Activated T-cell treated with anti-CD3 and anti-CD28 coated beads, Interleukin-2, amount 50 U/mL, for 4 hours (primary cell): ENCODE measurements around the gene INAFM1. TPM values are rescaled to one million over a fixed set of nuclear protein-coding genes. Genes with fewer than 3 reads are reported as not detected.
"Not testable (repeated sequence)": the region's sequence is repeated elsewhere in the genome, so short reads cannot be mapped to it uniquely, and the experiment has no call there.

ENCODE experiments used
- ATAC-seq, 2 donors: fragments of 200-7000 bp; cut with Tn5 transposase; one replicate each; pipeline ENCODE4 v1.10.0; 2021
- DNase-seq: peaks from one replicate; pipeline ENCODE4 v3.0.0-alpha.2; 2020
- H3K27me3 Mint-ChIP-seq: one replicate; pipeline ENCODE4 v1.8.0; 2021; ENCODE audit warnings: low read depth, mixed read lengths
- H3K36me3 Mint-ChIP-seq: one replicate; pipeline ENCODE4 v1.8.0; 2022; ENCODE audit warnings: mixed read lengths; ENCODE audit not compliant: insufficient read depth
- H3K4me1 Mint-ChIP-seq: one replicate; pipeline ENCODE4 v1.8.0; 2021; ENCODE audit warnings: low read depth, mixed read lengths
- H3K4me3 Mint-ChIP-seq: one replicate; pipeline ENCODE4 v1.8.0; 2021; ENCODE audit warnings: mild to moderate bottlenecking, moderate library complexity, mixed read lengths
- H3K9me3 Mint-ChIP-seq: one replicate; pipeline ENCODE4 v1.8.0; 2021; ENCODE audit warnings: mixed read lengths
- total RNA-seq, 3 donors: library from RNA; stranded (reverse); gene quantifications; one replicate each; pipeline ENCODE4 v1.2.1, GENCODE V29; 2021

The INAFM1 gene
- total RNA-seq, 3 donors from 2014 or later = 9.9 to 10.1 (median 10.0) TPM

GRCh38 chr19:47253970-47254369 is 20.7 kb upstream of the INAFM1 start:
- peaks cover 10% of the 10 kb centered on the region for H3K36me3 Mint-ChIP-seq
- DNase-seq (no peak), ATAC-seq (no peak)
- H3K9me3 Mint-ChIP-seq = no peaks in the 10 kb centered on the region
- H3K27me3 Mint-ChIP-seq = no peaks in the 10 kb centered on the region
- no peak overlapping the region for H3K4me3 Mint-ChIP-seq
- H3K4me1 Mint-ChIP-seq = peaks cover 23% of the 10 kb centered on the region

GRCh38 chr19:47255879-47256692 is 18.6 kb upstream of the INAFM1 start, which contains the start of gene CCDC9:
Gene CCDC9 (plus strand): TSS chr19:47256525. CDS start chr19:47258401, 1,876 bp downstream.
- DNase-seq = peak; percentile 84
- no peaks in the 10 kb centered on the region for H3K9me3 Mint-ChIP-seq
- H3K4me1 Mint-ChIP-seq = peaks cover 31% of the 10 kb centered on the region
- H3K36me3 Mint-ChIP-seq = peaks cover 27% of the 10 kb centered on the region
- H3K4me3 Mint-ChIP-seq = peak within 1 kb of the TSS; percentile 88
- no peaks in the 10 kb centered on the region for H3K27me3 Mint-ChIP-seq
- ATAC-seq = peak; percentile 69 to 73

GRCh38 chr19:47256693-47257410 is 17.8 kb upstream of the INAFM1 start:
- no peaks in the 10 kb centered on the region for H3K27me3 Mint-ChIP-seq
- ATAC-seq (peak; percentile 82 to 84), DNase-seq (peak; percentile 100)
- peaks cover 32% of the 10 kb centered on the region for H3K4me1 Mint-ChIP-seq
- H3K4me3 Mint-ChIP-seq = peak overlapping the region; percentile 88
- peaks cover 30% of the 10 kb centered on the region for H3K36me3 Mint-ChIP-seq
- no peaks in the 10 kb centered on the region for H3K9me3 Mint-ChIP-seq

DNA sequence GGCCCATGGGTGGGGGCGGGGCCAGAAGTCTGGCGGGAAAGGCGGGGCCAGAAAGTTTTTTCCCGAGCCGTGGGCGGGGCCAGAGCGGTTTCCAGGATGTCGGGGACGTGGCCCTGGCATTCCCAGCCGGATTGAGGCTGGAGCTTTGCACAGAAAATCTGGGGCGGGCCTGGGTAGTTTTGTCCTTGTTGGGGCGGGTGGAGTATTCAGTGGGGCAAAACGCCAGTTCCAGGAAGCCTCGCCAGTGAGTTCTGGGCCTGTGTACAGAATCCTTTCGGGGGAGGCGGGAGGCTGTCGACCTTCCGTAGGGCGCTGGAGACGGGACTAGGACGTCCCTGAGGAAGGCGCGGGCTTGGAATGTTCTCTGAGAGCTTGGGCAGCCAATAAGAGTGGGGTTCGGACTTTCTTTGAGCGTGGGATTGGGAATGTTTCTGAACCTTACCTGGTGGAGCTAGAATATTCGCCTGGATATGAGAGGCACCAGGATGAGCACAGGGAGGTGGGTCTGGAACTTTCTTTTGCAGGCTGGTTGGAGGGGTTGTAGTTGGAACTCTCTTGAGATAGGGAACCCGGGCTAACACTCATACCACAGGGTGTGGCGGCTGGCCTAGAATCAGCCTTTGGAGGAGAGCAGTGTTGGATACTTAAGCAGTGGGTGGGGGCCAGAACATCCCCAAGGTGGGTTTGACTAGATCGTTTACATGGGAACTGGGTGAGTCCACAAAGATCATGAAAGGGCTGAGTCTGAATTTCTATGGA is 17.1 kb upstream of the INAFM1 start:
- H3K36me3 Mint-ChIP-seq = peaks cover 30% of the 10 kb centered on the region
- DNase-seq = no peak

DNA sequence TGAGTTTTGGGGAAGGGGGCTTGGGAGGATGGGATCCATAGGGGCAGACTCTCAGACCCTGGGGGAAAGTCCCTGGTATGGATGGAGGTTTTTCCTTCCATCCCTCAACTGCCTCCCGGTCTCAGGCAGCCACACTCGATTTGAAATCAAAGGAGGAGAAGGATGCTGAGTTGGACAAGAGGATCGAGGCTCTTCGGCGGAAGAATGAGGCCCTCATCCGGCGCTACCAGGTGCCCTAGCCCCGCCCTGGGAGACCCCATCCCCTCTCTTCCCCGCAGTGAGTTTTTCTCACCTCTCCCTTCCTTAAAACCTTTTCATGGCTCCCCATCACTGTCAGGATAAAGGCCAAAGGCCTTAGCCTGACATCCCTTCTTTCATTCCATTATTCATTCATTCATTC is 16.3 kb upstream of the INAFM1 start:
- ATAC-seq (no peak), DNase-seq (no peak)
- Mint-ChIP-seq H3K27me3 (no peaks in the 10 kb centered on the region), H3K9me3 (no peaks in the 10 kb centered on the region), H3K4me3 (no peak overlapping the region), H3K36me3 (peaks cover 30% of the 10 kb centered on the region), H3K4me1 (peaks cover 32% of the 10 kb centered on the region)

More for the DNA sequence above, 17.1 kb upstream of the INAFM1 start:
- H3K4me1 Mint-ChIP-seq = peaks cover 32% of the 10 kb centered on the region
- ATAC-seq = no peak
- peak overlapping the region; percentile 88 for H3K4me3 Mint-ChIP-seq
- H3K9me3 Mint-ChIP-seq = no peaks in the 10 kb centered on the region
- H3K27me3 Mint-ChIP-seq = no peaks in the 10 kb centered on the region

DNA sequence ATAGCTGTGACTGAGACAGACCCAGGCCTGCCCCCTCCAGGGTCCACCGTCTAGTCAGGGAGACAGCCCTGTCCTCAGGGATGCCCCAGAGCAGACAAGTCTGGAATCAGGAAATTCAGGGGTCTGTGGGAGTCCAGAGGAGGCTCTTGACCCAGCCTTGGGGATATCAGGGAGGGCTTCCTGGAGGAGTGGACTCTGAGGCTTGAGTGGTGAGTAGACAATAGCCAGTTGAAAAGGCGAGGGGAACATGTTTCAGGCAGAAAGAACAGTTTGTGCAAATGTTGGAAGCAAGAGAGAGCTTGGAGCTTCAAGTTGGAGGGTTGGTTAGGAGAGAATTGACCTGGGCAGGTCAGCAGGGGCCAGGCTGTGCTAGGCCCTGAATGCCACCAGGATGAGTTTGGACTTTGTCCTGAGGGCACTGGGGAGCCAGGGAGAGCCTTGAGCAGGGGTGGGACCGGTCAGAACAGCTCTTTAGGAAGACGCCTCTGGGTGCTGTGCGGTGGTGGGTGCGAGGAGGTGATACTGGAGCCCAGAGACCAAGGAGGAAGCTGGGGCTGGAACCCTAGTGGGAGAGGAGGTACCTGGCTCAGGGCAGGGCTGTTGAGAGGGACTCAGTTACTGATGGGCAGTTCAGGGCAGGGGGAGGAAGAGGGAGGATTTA is 15.7 kb upstream of the INAFM1 start:
- ATAC-seq = no peak
- peaks cover 32% of the 10 kb centered on the region for H3K4me1 Mint-ChIP-seq

DNA sequence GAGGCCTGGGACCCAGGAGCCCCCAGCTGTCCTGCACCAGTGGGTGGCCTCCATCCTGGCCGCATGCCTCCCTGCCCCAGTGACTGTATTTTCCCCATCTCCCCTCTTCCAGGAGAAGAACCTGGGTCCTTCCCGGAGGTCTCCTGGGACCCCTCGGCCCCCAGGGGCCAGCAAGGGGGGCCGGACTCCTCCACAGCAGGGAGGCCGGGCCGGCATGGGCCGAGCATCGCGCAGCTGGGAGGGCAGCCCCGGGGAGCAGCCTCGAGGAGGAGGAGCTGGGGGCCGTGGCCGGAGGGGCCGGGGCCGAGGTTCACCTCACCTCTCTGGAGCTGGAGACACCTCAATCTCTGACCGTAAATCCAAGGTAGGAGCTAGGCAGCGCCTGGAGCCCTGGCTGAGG is 14.2 kb upstream of the INAFM1 start:
- Mint-ChIP-seq H3K4me3 (no peak overlapping the region), H3K4me1 (peaks cover 32% of the 10 kb centered on the region), H3K9me3 (no peaks in the 10 kb centered on the region), H3K36me3 (peaks cover 38% of the 10 kb centered on the region), H3K27me3 (no peaks in the 10 kb centered on the region)
- DNase-seq (no peak), ATAC-seq (no peak)

More for the DNA sequence above, 15.7 kb upstream of the INAFM1 start:
- Mint-ChIP-seq H3K27me3 (no peaks in the 10 kb centered on the region), H3K4me3 (peak overlapping the region; percentile 9), H3K9me3 (no peaks in the 10 kb centered on the region), H3K36me3 (peaks cover 32% of the 10 kb centered on the region)
- DNase-seq = no peak

DNA sequence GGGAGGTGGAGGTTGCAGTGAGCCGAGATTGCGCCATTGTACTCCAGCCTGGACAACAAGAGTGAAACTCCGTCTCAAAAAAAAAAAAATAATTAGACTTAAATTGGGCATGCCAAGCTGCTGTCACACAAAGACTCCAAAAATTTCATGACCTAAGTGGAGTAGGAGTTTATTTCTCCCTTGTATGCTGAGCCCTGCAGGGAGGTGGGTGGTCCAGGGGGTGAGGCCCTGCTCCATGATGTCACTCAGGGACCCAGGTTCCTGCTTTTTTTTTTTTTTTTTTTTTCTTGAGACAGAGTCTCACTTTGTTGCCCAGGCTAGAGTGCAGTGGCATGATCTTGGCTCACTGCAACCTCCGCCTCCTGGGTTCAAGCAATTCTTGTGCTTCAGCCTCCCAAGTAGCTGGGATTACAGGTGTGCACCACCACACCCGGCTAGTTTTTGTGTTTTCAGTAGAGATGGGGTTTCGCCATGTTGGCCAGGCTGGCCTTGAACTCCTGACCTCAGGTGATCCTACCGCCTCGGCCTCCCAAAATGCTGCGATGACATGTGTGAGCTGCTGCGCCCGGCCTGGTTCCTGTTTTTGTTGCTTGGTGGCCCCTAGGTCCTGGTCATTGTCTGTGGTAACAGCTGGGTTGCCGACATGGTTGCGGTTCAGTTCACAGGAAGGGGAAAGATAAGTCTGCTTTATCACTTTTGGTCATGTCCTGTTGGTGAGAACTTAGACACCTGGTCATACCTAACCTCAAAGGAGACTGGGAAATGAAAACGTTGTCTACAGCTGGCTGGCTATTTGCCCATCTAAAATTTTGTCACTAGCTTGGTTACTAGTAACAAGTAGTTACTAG is 12.5 kb upstream of the INAFM1 start:
- ATAC-seq, H3K27me3 Mint-ChIP-seq, H3K9me3 Mint-ChIP-seq, DNase-seq, H3K4me3 Mint-ChIP-seq: not testable (repeated sequence)
- peaks cover 28% of the 10 kb centered on the region for H3K4me1 Mint-ChIP-seq
- H3K36me3 Mint-ChIP-seq = peaks cover 38% of the 10 kb centered on the region

DNA sequence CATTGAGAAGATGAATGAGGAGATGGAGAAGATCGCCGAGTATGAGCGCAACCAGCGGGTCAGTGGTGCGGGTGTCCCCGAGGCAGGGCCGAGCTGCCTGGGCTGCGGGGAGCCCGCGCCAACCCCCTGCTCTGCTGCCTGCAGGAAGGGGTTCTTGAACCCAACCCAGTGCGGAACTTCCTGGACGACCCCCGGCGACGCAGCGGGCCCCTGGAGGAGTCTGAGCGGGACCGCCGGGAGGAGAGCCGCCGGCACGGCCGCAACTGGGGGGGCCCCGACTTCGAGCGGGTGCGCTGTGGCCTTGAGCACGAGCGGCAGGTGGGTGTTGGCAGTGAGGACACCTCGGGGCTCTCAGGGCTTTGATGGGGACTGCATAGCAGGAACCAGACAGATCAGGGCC is 10.1 kb upstream of the INAFM1 start:
- Mint-ChIP-seq H3K27me3 (no peaks in the 10 kb centered on the region), H3K36me3 (peaks cover 26% of the 10 kb centered on the region), H3K9me3 (no peaks in the 10 kb centered on the region), H3K4me3 (no peak overlapping the region), H3K4me1 (peaks cover 6% of the 10 kb centered on the region)
- ATAC-seq (no peak), DNase-seq (no peak)

GRCh38 chr19:47266401-47266941 is 8.2 kb upstream of the INAFM1 start:
- Mint-ChIP-seq H3K27me3 (no peaks in the 10 kb centered on the region), H3K9me3 (no peaks in the 10 kb centered on the region), H3K36me3 (peaks cover 20% of the 10 kb centered on the region), H3K4me1 (no peaks in the 10 kb centered on the region), H3K4me3 (no peak overlapping the region)
- no peak for DNase-seq
- no peak for ATAC-seq

DNA sequence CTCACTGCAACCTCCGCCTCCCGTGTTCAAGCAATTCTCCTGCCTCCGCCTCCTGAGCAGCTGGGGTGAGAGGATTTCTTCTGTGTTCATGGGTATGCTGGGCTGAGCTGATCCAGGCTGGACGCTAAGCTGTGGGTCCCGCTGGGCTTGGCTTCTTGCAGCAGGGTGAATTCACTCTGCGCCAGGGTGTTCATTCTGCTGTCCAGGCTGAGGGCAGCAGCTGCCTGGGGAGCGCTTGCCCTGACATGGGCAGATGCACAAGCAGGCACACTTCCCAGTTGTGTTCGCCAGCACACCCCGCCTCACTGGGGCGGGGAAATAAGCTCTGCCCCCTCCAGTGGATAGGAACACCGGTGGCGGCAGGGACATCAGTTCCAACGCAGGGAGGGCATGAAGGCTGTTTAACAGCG is 7.3 kb upstream of the INAFM1 start:
- peaks cover 20% of the 10 kb centered on the region for H3K36me3 Mint-ChIP-seq
- no peak for ATAC-seq
- DNase-seq = no peak

DNA sequence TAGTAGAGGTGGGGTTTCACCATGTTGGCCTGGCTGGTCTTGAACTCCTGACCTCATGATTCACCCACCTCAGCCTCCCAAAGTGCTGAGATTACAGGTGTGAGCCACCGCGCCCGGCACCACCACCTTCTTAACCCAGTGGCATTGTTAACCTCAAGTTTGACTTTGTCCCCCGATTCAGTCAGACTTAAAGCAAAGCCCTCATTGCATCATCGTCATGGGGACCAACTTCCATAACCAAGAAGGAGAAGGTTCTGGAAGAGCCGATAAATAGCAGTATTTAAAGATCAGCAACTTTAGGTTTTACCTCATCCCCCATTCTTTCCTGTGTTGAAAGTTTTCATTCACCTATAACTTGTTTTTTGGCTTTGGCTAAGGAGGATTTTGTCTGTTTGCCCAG is 6.7 kb upstream of the INAFM1 start:
- ATAC-seq = no peak
- H3K4me3 Mint-ChIP-seq = no peak overlapping the region
- DNase-seq = no peak
- no peaks in the 10 kb centered on the region for H3K9me3 Mint-ChIP-seq
- H3K27me3 Mint-ChIP-seq = no peaks in the 10 kb centered on the region
- peaks cover 20% of the 10 kb centered on the region for H3K36me3 Mint-ChIP-seq
- H3K4me1 Mint-ChIP-seq = peaks cover 8% of the 10 kb centered on the region

More for the DNA sequence above, 7.3 kb upstream of the INAFM1 start:
- Mint-ChIP-seq H3K9me3 (no peaks in the 10 kb centered on the region), H3K4me1 (peaks cover 2% of the 10 kb centered on the region), H3K4me3 (no peak overlapping the region), H3K27me3 (no peaks in the 10 kb centered on the region)

DNA sequence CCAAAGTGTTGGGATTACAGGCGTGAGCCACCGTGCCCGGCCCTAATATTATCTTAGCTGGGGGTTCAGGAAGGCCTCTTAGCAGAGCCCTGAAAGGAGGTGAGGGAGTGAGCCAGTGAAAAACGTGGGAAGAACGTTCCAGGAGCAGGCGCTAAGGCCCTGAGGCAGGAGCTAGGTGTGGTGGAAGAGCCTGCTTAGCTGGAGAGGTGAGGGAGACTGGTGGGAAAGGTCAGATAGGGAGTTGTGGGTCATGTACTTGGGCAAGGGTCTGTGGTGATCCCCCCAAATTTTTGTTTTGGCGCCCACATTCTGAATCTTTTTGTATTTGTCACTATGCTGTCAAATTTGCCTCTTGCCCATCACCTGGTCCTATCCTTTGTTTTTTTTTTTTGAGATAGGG is 5.1 kb upstream of the INAFM1 start:
- Mint-ChIP-seq H3K4me3 (no peak overlapping the region), H3K9me3 (no peaks in the 10 kb centered on the region)
- ATAC-seq = no peak

More for the DNA sequence above, 5.1 kb upstream of the INAFM1 start:
- DNase-seq = no peak
- Mint-ChIP-seq H3K27me3 (no peaks in the 10 kb centered on the region), H3K4me1 (peaks cover 8% of the 10 kb centered on the region), H3K36me3 (peaks cover 14% of the 10 kb centered on the region)
